ENCODE results near the gene FMNL2.

DNA sequence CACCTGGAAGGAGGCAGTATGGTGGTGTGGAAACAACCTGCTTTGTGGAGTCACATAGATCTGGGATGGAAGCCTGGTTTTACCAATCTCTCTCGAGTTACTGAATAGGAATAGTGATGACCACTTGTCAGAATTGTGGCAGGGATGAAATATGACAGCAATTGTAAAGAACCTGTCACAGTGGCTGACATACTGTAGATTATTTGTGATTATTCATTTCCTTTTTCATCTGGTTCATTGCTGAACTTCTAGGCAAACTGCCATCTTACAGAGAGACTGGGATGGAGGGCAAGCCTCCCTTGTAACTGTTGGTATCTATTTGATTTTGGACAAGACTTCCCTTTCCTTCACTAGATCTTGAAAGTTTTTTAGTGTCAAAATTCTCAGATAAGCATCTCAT, 42.0 kb downstream of the FMNL2 start:
- TF ChIP-seq BHLHE40 (IDR thresholded peaks at IDR 0.05; ENCODE audit: borderline replicate concordance) (no peak), SUZ12 (IDR thresholded peaks at IDR 0.05) (no peak), HDGF (IDR thresholded peaks at IDR 0.05; ENCODE audit: borderline replicate concordance) (no peak), ZNF384 (IDR thresholded peaks at IDR 0.05) (no peak), FOXA1 (IDR thresholded peaks at IDR 0.05) (no peak), FOXK2 (IDR thresholded peaks at IDR 0.05) (no peak), FOXM1 (IDR thresholded peaks at IDR 0.05; ENCODE audit: borderline replicate concordance) (no peak), ELF4 (IDR thresholded peaks at IDR 0.05) (no peak), L3MBTL2 (conservative IDR thresholded peaks at IDR 0.05) (no peak), NFRKB (IDR thresholded peaks at IDR 0.05) (no peak), TARDBP (IDR thresholded peaks at IDR 0.05) (no peak), LEF1 (IDR thresholded peaks at IDR 0.05; ENCODE audit: borderline replicate concordance) (no peak)
- TF ChIP-seq, protein P1, sequence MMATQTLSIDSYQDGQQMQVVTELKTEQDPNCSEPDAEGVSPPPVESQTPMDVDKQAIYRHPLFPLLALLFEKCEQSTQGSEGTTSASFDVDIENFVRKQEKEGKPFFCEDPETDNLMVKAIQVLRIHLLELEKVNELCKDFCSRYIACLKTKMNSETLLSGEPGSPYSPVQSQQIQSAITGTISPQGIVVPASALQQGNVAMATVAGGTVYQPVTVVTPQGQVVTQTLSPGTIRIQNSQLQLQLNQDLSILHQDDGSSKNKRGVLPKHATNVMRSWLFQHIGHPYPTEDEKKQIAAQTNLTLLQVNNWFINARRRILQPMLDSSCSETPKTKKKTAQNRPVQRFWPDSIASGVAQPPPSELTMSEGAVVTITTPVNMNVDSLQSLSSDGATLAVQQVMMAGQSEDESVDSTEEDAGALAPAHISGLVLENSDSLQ (IDR thresholded peaks at IDR 0.05), result no peak

All from HEK293T (cell line).